ENCODE results near the gene AAK1.
"Not testable (repeated sequence)": the region's sequence is repeated elsewhere in the genome, so short reads cannot be mapped to it uniquely, and the experiment has no call there.

- TF ChIP-seq YY1 (IDR thresholded peaks at IDR 0.05; ENCODE audit: insufficient read depth, insufficient read length); ZNF274 (IDR thresholded peaks at IDR 0.05; ENCODE audit: low read depth, low read length); SUZ12 (IDR thresholded peaks at IDR 0.05; ENCODE audit: extremely low read depth, insufficient read depth, insufficient read length): not testable (repeated sequence)
These were observed 36.8 kb downstream of the AAK1 start for GRCh38 chr2:69606771-69607170.

All from NT2/D1 (cell line).